GM19438 (cell line): Measurements from ENCODE around the gene CD276.
"Not testable (repeated sequence)": the region's sequence is repeated elsewhere in the genome, so short reads cannot be mapped to it uniquely, and the experiment has no call there.

ENCODE experiments used
- ATAC-seq: cut with Tn5 transposase; IDR thresholded peaks from one replicate; pipeline ENCODE4 v1.9.1; 2021; ENCODE audit warnings: low read depth; ENCODE audit not compliant: unreplicated experiment

Gene CD276

GRCh38 chr15:73708691-73709090, 24.5 kb downstream of the CD276 start:
- no peak for ATAC-seq

GRCh38 chr15:73709241-73709640, 25.1 kb downstream of the CD276 start:
- ATAC-seq = no peak

GRCh38 chr15:73709686-73710085, 25.5 kb downstream of the CD276 start:
- ATAC-seq = no peak

GRCh38 chr15:73710321-73710720, 26.1 kb downstream of the CD276 start:
- ATAC-seq = no peak

- no peak for ATAC-seq
These were observed 27.3 kb downstream of the CD276 start for GRCh38 chr15:73711526-73711925.

- ATAC-seq = no peak
These were observed 27.9 kb downstream of the CD276 start for GRCh38 chr15:73712107-73712506.

GRCh38 chr15:73714695-73715301, 30.6 kb downstream of the CD276 start:
- ATAC-seq = no peak

GRCh38 chr15:73715417-73715816, 31.2 kb downstream of the CD276 start:
- ATAC-seq = no peak

GRCh38 chr15:73716417-73716816, 32.2 kb downstream of the CD276 start:
- no peak for ATAC-seq

- ATAC-seq = no peak
These were observed 33.0 kb downstream of the CD276 start for GRCh38 chr15:73717206-73717605.

GRCh38 chr15:73717802-73718201, 33.6 kb downstream of the CD276 start:
- ATAC-seq = no peak

- ATAC-seq = no peak
These were observed 34.5 kb downstream of the CD276 start for GRCh38 chr15:73718694-73719093.

GRCh38 chr15:73722425-73722824, 38.2 kb downstream of the CD276 start:
- no peak for ATAC-seq

- no peak for ATAC-seq
These were observed 39.0 kb downstream of the CD276 start for GRCh38 chr15:73723191-73723590.

GRCh38 chr15:73724212-73724611, 40.0 kb downstream of the CD276 start:
- ATAC-seq = no peak

GRCh38 chr15:73727330-73727976, 43.3 kb downstream of the CD276 start:
- no peak for ATAC-seq

GRCh38 chr15:73732051-73732450, 47.9 kb downstream of the CD276 start:
- not testable (repeated sequence) for ATAC-seq

- ATAC-seq = no peak
These were observed 48.7 kb downstream of the CD276 start for GRCh38 chr15:73732930-73733329.

- no peak for ATAC-seq
These were observed 53.4 kb downstream of the CD276 start for GRCh38 chr15:73737535-73737934.

GRCh38 chr15:73740152-73741048, 56.2 kb downstream of the CD276 start:
- no peak for ATAC-seq

GRCh38 chr15:73741321-73741836, 57.2 kb downstream of the CD276 start:
- no peak for ATAC-seq
